Muscle layer of duodenum (tissue), 2 donors: ENCODE data around the gene ZBTB20.
A peak's percentile ranks its signal among the peaks of the same experiment; 100 is the strongest.

Experiments used
- H3K27ac ChIP-seq: one replicate; pipeline ENCODE4 v1.7.0; 2013; ENCODE audit warnings: mild to moderate bottlenecking, low read length
- H3K27me3 ChIP-seq: one replicate; pipeline ENCODE4 v1.7.0; 2013; ENCODE audit warnings: low read depth, mild to moderate bottlenecking, control low read depth, low read length
- H3K36me3 ChIP-seq, 2 donors: one replicate each; pipeline ENCODE4 v1.7.0; 2013; ENCODE audit warnings: low read length in 2 of 2, control low read depth in 1 of 2, mild to moderate bottlenecking in 1 of 2; ENCODE audit not compliant: insufficient read depth in 2 of 2, control insufficient read depth in 1 of 2
- H3K4me1 ChIP-seq, 2 donors: one replicate each; pipeline ENCODE4 v1.7.0; 2013; ENCODE audit warnings: low read length in 2 of 2, mild to moderate bottlenecking in 2 of 2, control low read depth in 1 of 2, moderate library complexity in 1 of 2; ENCODE audit not compliant: insufficient read depth in 2 of 2, control insufficient read depth in 1 of 2
- H3K4me3 ChIP-seq, 2 donors: one replicate each; pipeline ENCODE4 v1.7.0; 2013; ENCODE audit warnings: low read length in 2 of 2, low read depth in 1 of 2, mild to moderate bottlenecking in 1 of 2
- H3K9me3 ChIP-seq, 2 donors: one replicate each; pipeline ENCODE4 v1.7.0; 2013; ENCODE audit warnings: low read length in 2 of 2, control low read depth in 1 of 2, mild to moderate bottlenecking in 1 of 2; ENCODE audit not compliant: control insufficient read depth in 1 of 2
- donor health status: healthy.

Gene ZBTB20

DNA sequence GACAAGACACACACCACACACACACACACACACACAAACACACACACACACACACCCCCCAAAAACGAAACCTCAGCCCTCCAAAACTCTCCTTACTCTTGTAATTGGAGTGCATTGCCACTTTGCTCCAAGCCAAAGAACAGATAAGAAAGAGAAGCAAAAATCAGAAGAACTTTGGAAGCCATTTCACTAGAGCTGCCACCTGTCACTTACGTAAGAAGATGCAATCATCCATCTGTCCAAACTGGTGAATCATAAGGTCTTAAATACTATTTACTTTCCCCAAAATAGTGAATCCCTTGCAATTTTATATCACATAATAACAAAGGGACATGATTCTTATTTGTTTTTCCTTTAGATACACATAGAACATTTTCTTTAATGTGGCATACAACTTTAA is 285.4 kb downstream of the ZBTB20 start:
- Histone ChIP-seq H3K36me3 (no peaks in the 10 kb centered on the region), H3K9me3 (no peaks in the 10 kb centered on the region), H3K27me3 (no peaks in the 10 kb centered on the region), H3K4me3 (no peak overlapping the region), H3K27ac (no peak overlapping the region), H3K4me1 (peaks cover 0 to 4% of the 10 kb centered on the region in 2 donors)

GRCh38 chr3:114860531-114860930 is 286.6 kb downstream of the ZBTB20 start:
- H3K9me3 ChIP-seq, result no peaks in the 10 kb centered on the region
- H3K36me3 ChIP-seq, result no peaks in the 10 kb centered on the region
- H3K4me3 ChIP-seq, result no peak overlapping the region
- H3K27ac ChIP-seq, result no peak overlapping the region
- H3K4me1 ChIP-seq, result peaks cover 0 to 4% of the 10 kb centered on the region in 2 donors
- no peaks in the 10 kb centered on the region for H3K27me3 ChIP-seq

- Histone ChIP-seq H3K36me3 (no peaks in the 10 kb centered on the region), H3K4me3 (no peak overlapping the region), H3K27ac (no peak overlapping the region), H3K27me3 (no peaks in the 10 kb centered on the region), H3K9me3 (no peaks in the 10 kb centered on the region), H3K4me1 (peaks cover 0 to 4% of the 10 kb centered on the region in 2 donors)
These were observed 288.8 kb downstream of the ZBTB20 start for GRCh38 chr3:114858329-114858728.

DNA sequence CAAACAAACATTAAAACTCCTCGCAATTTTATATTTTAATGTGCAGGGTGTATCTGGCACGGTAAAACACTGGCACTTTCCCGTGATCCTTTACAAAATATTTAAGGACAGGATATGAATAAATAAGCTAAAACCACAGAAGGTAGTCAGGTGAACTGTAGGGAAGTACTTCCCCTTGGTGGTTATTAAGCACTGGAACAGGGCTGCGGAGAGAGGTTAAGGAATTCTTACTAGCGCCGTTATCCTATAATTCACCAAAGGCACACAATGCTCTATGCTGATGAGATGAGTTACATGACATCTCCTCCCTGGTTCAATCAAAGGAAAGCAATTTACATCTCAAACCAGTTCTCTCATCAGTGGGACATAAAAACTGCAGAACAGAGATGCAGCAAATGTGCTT is 289.8 kb downstream of the ZBTB20 start:
- H3K27me3 ChIP-seq, result no peaks in the 10 kb centered on the region
- H3K27ac ChIP-seq, result no peak overlapping the region
- no peaks in the 10 kb centered on the region for H3K9me3 ChIP-seq
- H3K4me3 ChIP-seq, result no peak overlapping the region
- no peaks in the 10 kb centered on the region for H3K36me3 ChIP-seq
- peaks cover 0 to 4% of the 10 kb centered on the region in 2 donors for H3K4me1 ChIP-seq

GRCh38 chr3:114856835-114857234 is 290.3 kb downstream of the ZBTB20 start:
- Histone ChIP-seq H3K4me1 (peaks cover 0 to 4% of the 10 kb centered on the region in 2 donors), H3K27ac (no peak overlapping the region), H3K27me3 (no peaks in the 10 kb centered on the region), H3K36me3 (no peaks in the 10 kb centered on the region), H3K9me3 (no peaks in the 10 kb centered on the region), H3K4me3 (no peak overlapping the region)

DNA sequence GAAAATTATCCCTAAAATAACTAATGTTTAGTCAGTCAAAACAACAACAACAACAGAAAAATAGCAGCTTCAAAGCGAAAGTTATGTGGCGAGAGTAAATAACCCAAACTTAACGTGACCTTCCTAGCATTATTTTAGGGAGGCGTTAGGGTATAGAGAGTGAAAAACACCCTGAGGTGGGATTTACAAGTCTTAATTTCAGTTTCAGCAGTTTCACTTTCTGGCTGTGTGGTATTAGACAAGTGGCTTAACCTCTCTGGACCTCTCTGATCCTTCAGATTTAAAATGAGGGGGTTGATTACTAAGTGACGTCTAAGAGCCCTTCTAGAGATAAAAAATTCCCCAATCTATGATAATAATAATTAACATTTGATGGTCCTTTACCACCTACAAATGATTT is 291.2 kb downstream of the ZBTB20 start:
- peaks cover 0 to 4% of the 10 kb centered on the region in 2 donors for H3K4me1 ChIP-seq
- H3K4me3 ChIP-seq, result no peak overlapping the region
- H3K36me3 ChIP-seq, result no peaks in the 10 kb centered on the region
- H3K27ac ChIP-seq, result no peak overlapping the region
- no peaks in the 10 kb centered on the region for H3K27me3 ChIP-seq
- H3K9me3 ChIP-seq, result no peaks in the 10 kb centered on the region

- H3K27me3 ChIP-seq, result no peaks in the 10 kb centered on the region
- H3K4me1 ChIP-seq, result peaks cover 0 to 10% of the 10 kb centered on the region in 2 donors
- H3K36me3 ChIP-seq, result no peaks in the 10 kb centered on the region
- no peak overlapping the region for H3K27ac ChIP-seq
- H3K4me3 ChIP-seq, result no peak overlapping the region
- H3K9me3 ChIP-seq, result no peaks in the 10 kb centered on the region
These were observed 294.1 kb downstream of the ZBTB20 start for GRCh38 chr3:114852966-114853365.

DNA sequence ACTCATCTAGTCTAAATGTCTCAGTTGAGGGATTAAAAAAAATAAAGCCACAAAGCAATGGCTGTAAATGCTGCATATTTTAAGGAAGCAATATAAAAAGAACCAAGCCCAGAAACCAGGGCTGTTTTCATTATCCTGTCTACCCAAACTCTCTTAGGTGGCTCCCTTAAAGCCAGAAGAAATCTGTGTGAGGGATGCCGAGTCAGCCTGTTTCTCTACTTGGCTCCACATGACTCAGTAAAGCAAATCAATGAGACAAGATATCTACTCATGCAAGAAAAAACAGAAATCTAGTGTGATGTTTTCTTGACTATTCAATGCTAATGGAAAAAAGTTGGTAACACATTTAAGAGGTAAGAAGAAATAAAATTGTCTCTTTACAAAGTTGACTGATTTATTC is 296.2 kb downstream of the ZBTB20 start:
- no peak overlapping the region for H3K27ac ChIP-seq
- no peaks in the 10 kb centered on the region for H3K36me3 ChIP-seq
- H3K4me1 ChIP-seq, result peaks cover 0 to 12% of the 10 kb centered on the region in 2 donors
- no peaks in the 10 kb centered on the region for H3K9me3 ChIP-seq
- no peaks in the 10 kb centered on the region for H3K27me3 ChIP-seq
- H3K4me3 ChIP-seq, result no peak overlapping the region

DNA sequence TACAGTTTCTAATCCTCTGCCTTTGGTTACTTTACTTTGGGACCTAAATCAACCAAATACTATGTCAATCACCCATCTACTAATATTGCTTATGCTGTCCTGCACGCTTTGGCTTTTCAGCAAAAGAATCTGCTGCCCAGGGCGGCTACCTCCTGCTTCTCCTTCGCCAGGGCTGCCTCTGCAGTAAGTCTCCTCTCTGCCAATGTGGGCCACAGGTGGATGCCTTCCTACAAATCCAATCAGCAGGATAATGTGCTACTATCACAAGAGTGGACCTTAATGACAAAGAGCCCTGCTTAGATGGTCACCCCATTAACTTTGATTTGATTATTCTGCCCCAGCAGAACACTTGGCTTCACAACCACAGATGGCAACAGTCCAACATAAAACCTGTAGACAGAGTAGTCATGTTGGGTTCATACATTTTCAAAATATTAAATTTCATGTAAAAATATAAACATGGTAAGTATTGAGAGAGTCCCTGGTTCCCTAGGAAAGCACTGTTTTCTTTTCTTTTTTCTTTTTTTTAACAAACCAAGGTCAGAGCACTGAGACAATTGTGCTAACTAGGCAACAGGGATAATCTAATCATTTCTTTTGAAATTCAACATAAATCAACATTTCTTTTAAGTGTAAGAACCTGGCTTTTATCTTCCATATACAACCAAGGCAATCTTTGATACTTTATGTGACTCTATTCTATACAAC is 298.3 kb downstream of the ZBTB20 start:
- H3K9me3 ChIP-seq, result no peaks in the 10 kb centered on the region
- no peaks in the 10 kb centered on the region for H3K36me3 ChIP-seq
- no peaks in the 10 kb centered on the region for H3K27me3 ChIP-seq
- H3K4me3 ChIP-seq, result no peak overlapping the region
- H3K4me1 ChIP-seq, result peaks cover 0 to 12% of the 10 kb centered on the region in 2 donors
- no peak overlapping the region for H3K27ac ChIP-seq

GRCh38 chr3:114848082-114848481 is 299.0 kb downstream of the ZBTB20 start:
- Histone ChIP-seq H3K9me3 (no peaks in the 10 kb centered on the region), H3K4me3 (no peak overlapping the region), H3K4me1 (peaks cover 0 to 12% of the 10 kb centered on the region in 2 donors), H3K27me3 (no peaks in the 10 kb centered on the region), H3K27ac (peak overlapping the region; percentile 2), H3K36me3 (no peaks in the 10 kb centered on the region)

- Histone ChIP-seq H3K36me3 (no peaks in the 10 kb centered on the region), H3K4me1 (peaks cover 0 to 12% of the 10 kb centered on the region in 2 donors), H3K9me3 (no peaks in the 10 kb centered on the region), H3K27ac (peak overlapping the region; percentile 2), H3K4me3 (no peak overlapping the region), H3K27me3 (no peaks in the 10 kb centered on the region)
These were observed 299.5 kb downstream of the ZBTB20 start for GRCh38 chr3:114847564-114847963.

- H3K36me3 ChIP-seq, result no peaks in the 10 kb centered on the region
- H3K4me3 ChIP-seq, result no peak overlapping the region
These were observed 300.3 kb downstream of the ZBTB20 start for GRCh38 chr3:114846779-114847178.

More at GRCh38 chr3:114846779-114847178, 300.3 kb downstream of the ZBTB20 start:
- Histone ChIP-seq H3K27me3 (no peaks in the 10 kb centered on the region), H3K4me1 (peaks cover 0 to 12% of the 10 kb centered on the region in 2 donors), H3K27ac (peak overlapping the region; percentile 72), H3K9me3 (no peaks in the 10 kb centered on the region)
